T-helper 2 cell treated with Interferon-gamma antibody and Interleukin-4, amounts not matched to agents 100 ng/mL and 5 ng/mL, for 36 hours (primary cell): ENCODE data around the gene PABPC3. TPM values are rescaled to one million over a fixed set of nuclear protein-coding genes. Genes with fewer than 3 reads are reported as not detected.

Experiments
- total RNA-seq: library from RNA; stranded (reverse); gene quantifications from 2 replicates; pipeline ENCODE4 v1.2.3, GENCODE V29; 2022

The PABPC3 gene
- total RNA-seq, 1 donor from 2014 or later = 0.34 TPM

Other genes with a start within 250 kb of the PABPC3 start
- gene AMER2, start 76.2 kb downstream of the PABPC3 start, total RNA-seq = not detected in 2 replicates
- 19.7 and 19.8 TPM in 2 replicates for gene MTMR6, start 191.4 kb downstream of the PABPC3 start, total RNA-seq
- gene NUP58, start 205.5 kb downstream of the PABPC3 start, total RNA-seq = 87.0 and 89.8 TPM in 2 replicates